ENCODE measurements around the gene PLAGL1.

DNA sequence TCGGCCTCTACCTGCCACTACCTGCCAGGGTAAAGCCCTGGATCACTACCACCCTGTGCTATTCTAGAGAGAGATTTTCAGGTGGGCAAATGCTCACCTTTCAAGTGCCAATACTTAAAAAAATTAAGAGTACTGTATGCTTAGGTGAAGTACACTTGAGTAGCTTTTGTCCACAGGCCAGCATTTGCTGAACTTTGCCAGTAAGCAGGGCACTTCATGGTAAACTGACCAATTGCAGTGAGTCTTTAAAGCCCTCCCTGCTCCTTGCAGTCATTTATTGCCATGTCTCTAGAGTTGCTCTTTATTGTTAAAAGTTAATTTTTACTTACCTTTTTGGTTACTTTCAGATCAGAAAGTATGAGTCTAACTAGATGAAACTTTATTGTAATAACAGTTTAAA lies 58.5 kb downstream of the PLAGL1 start:
- TF ChIP-seq, protein P1, sequence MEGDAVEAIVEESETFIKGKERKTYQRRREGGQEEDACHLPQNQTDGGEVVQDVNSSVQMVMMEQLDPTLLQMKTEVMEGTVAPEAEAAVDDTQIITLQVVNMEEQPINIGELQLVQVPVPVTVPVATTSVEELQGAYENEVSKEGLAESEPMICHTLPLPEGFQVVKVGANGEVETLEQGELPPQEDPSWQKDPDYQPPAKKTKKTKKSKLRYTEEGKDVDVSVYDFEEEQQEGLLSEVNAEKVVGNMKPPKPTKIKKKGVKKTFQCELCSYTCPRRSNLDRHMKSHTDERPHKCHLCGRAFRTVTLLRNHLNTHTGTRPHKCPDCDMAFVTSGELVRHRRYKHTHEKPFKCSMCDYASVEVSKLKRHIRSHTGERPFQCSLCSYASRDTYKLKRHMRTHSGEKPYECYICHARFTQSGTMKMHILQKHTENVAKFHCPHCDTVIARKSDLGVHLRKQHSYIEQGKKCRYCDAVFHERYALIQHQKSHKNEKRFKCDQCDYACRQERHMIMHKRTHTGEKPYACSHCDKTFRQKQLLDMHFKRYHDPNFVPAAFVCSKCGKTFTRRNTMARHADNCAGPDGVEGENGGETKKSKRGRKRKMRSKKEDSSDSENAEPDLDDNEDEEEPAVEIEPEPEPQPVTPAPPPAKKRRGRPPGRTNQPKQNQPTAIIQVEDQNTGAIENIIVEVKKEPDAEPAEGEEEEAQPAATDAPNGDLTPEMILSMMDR (IDR thresholded peaks at IDR 0.05; ENCODE audit: insufficient read depth, low read depth, low read length): no peak
- no peak for TF ChIP-seq EZH2 (IDR thresholded peaks at IDR 0.05; ENCODE audit: insufficient read depth, low read length)

Data from astrocyte (in vitro differentiated cells and primary cell).